H9 (cell line): Measurements from ENCODE around the gene PCBD2. TPM values are rescaled to one million over a fixed set of nuclear protein-coding genes. Genes with fewer than 3 reads are reported as not detected.

ENCODE experiments used
- DNase-seq: peaks from one replicate; pipeline ENCODE4 v3.0.0-alpha.2; 2017
- H2AFZ ChIP-seq: one replicate; pipeline ENCODE4 v1.6.1; 2013; ENCODE audit warnings: mild to moderate bottlenecking, low read length, control low read depth, moderate library complexity
- H2AK5ac ChIP-seq: 2 replicates; pipeline ENCODE4 v1.6.1; 2013; ENCODE audit warnings: low read length, control low read depth, mixed read lengths; ENCODE audit not compliant: insufficient read length
- H2BK120ac ChIP-seq: one replicate; pipeline ENCODE4 v1.6.1; 2013; ENCODE audit warnings: low read depth, mild to moderate bottlenecking, low read length, control low read depth, inconsistent platforms; ENCODE audit not compliant: poor library complexity, severe bottlenecking
- H2BK12ac ChIP-seq: 2 replicates; pipeline ENCODE4 v1.6.1; 2013; ENCODE audit warnings: low read length, control low read depth, mixed read lengths, low read depth; ENCODE audit not compliant: insufficient read length
- H2BK15ac ChIP-seq: 2 replicates; pipeline ENCODE4 v1.6.1; 2013; ENCODE audit warnings: low read depth, low read length, control low read depth
- H2BK20ac ChIP-seq: one replicate; pipeline ENCODE4 v1.6.1; 2013; ENCODE audit warnings: low read depth, mild to moderate bottlenecking, low read length, control low read depth, inconsistent platforms; ENCODE audit not compliant: poor library complexity, severe bottlenecking
- H2BK5ac ChIP-seq: 2 replicates; pipeline ENCODE4 v1.6.1; 2013; ENCODE audit warnings: low read length, control low read depth, mixed read lengths; ENCODE audit not compliant: insufficient read length
- H3K14ac ChIP-seq: 2 replicates; pipeline ENCODE4 v1.6.1; 2013; ENCODE audit warnings: low read length, control low read depth; ENCODE audit not compliant: insufficient read depth
- H3K18ac ChIP-seq: 2 replicates; pipeline ENCODE4 v1.6.1; 2013; ENCODE audit warnings: low read depth, mild to moderate bottlenecking, mixed read lengths, low read length, control low read depth; ENCODE audit not compliant: insufficient read length
- H3K23ac ChIP-seq: 2 replicates; pipeline ENCODE4 v1.6.1; 2013; ENCODE audit warnings: low read length, control low read depth, mixed read lengths, low read depth; ENCODE audit not compliant: insufficient read length
- H3K23me2 ChIP-seq: 2 replicates; pipeline ENCODE4 v1.6.1; 2013; ENCODE audit warnings: low read depth, mild to moderate bottlenecking, mixed read lengths, low read length, control low read depth; ENCODE audit not compliant: insufficient read length, poor library complexity, severe bottlenecking
- H3K27ac ChIP-seq: 2 replicates; pipeline ENCODE4 v1.5.1; 2013; ENCODE audit warnings: low read length, control low read depth, mixed read lengths, low read depth; ENCODE audit not compliant: insufficient read length
- H3K27me3 ChIP-seq: 2 replicates; pipeline ENCODE4 v1.6.1; 2013; ENCODE audit warnings: low read length, control low read depth, inconsistent platforms; ENCODE audit not compliant: insufficient read depth
- H3K4ac ChIP-seq: 2 replicates; pipeline ENCODE4 v1.6.1; 2013; ENCODE audit warnings: low read depth, mild to moderate bottlenecking, control low read depth, inconsistent platforms, low read length, moderate library complexity
- H3K4me1 ChIP-seq: 2 replicates; pipeline ENCODE4 v1.6.1; 2013; ENCODE audit warnings: low read length, control low read depth, inconsistent platforms; ENCODE audit not compliant: insufficient read depth
- H3K4me2 ChIP-seq: 2 replicates; pipeline ENCODE4 v1.6.1; 2013; ENCODE audit warnings: low read length, control low read depth, mixed read lengths; ENCODE audit not compliant: insufficient read length, insufficient read depth
- H3K56ac ChIP-seq: 2 replicates; pipeline ENCODE4 v1.6.1; 2013; ENCODE audit warnings: low read depth, mild to moderate bottlenecking, mixed read lengths, low read length, control low read depth; ENCODE audit not compliant: insufficient read length
- H3K79me1 ChIP-seq: 2 replicates; pipeline ENCODE4 v1.6.1; 2013; ENCODE audit warnings: low read depth, mild to moderate bottlenecking, moderate library complexity, low read length, control low read depth, inconsistent platforms; ENCODE audit not compliant: insufficient read depth, poor library complexity, severe bottlenecking
- H3K79me2 ChIP-seq: 2 replicates; pipeline ENCODE4 v1.6.1; 2013; ENCODE audit warnings: low read length, control low read depth, inconsistent platforms; ENCODE audit not compliant: insufficient read depth
- H3K9ac ChIP-seq: 2 replicates; pipeline ENCODE4 v1.6.1; 2013; ENCODE audit warnings: low read length, control low read depth, mixed read lengths; ENCODE audit not compliant: insufficient read length; ENCODE audit errors: extremely low read depth
- H3K9me3 ChIP-seq: one replicate; pipeline ENCODE4 v1.6.1; 2013; ENCODE audit warnings: low read depth, low read length, inconsistent platforms; ENCODE audit not compliant: control insufficient read depth
- H3T11ph ChIP-seq: one replicate; pipeline ENCODE4 v1.6.1; 2013; ENCODE audit warnings: mild to moderate bottlenecking, low read length, control low read depth, inconsistent platforms
- H4K20me1 ChIP-seq: one replicate; pipeline ENCODE4 v1.6.1; 2013; ENCODE audit not compliant: control insufficient read depth, insufficient read length, insufficient read depth
- H4K5ac ChIP-seq: 2 replicates; pipeline ENCODE4 v1.6.1; 2013; ENCODE audit warnings: low read depth, mild to moderate bottlenecking, mixed read lengths, low read length, control low read depth; ENCODE audit not compliant: insufficient read length
- H4K8ac ChIP-seq: replicated peaks from 2 replicates; pipeline ENCODE4 v1.6.1; 2013; ENCODE audit warnings: low read length, control low read depth, mixed read lengths, low read depth; ENCODE audit not compliant: insufficient read length
- H4K91ac ChIP-seq: 2 replicates; pipeline ENCODE4 v1.6.1; 2013; ENCODE audit warnings: low read depth, mild to moderate bottlenecking, moderate library complexity, mixed read lengths, low read length, control low read depth; ENCODE audit not compliant: insufficient read length
- H3K27ac Mint-ChIP-seq, 3 experiments: 2 replicates in 2 of 3; 3 replicates in 1 of 3; pipeline ENCODE4 v1.8.0; 2020 to 2021; ENCODE audit warnings: mixed read lengths in 3 of 3, mild to moderate bottlenecking in 1 of 3, moderate library complexity in 1 of 3
- H3K27me3 Mint-ChIP-seq: 2 replicates; pipeline ENCODE4 v1.8.0; 2021; ENCODE audit warnings: low read depth, mild to moderate bottlenecking, moderate library complexity, mixed read lengths
- H3K36me3 Mint-ChIP-seq, 3 experiments: 2 replicates in 2 of 3; 3 replicates in 1 of 3; pipeline ENCODE4 v1.8.0; 2020 to 2021; ENCODE audit warnings: low read depth in 3 of 3, mixed read lengths in 3 of 3; ENCODE audit not compliant: insufficient read depth in 1 of 3
- H3K4me1 Mint-ChIP-seq, 2 experiments: 2 replicates each; pipeline ENCODE4 v1.8.0; 2020; ENCODE audit warnings: mixed read lengths in 2 of 2
- H3K4me3 Mint-ChIP-seq, 2 experiments: 2 replicates in 1 of 2; 3 replicates in 1 of 2; pipeline ENCODE4 v1.8.0; 2020 to 2021; ENCODE audit warnings: mild to moderate bottlenecking in 2 of 2, mixed read lengths in 2 of 2, moderate library complexity in 1 of 2
- H3K9me3 Mint-ChIP-seq, 2 experiments: 2 replicates in 1 of 2; 3 replicates in 1 of 2; pipeline ENCODE4 v1.8.0; 2020; ENCODE audit warnings: mild to moderate bottlenecking in 2 of 2, mixed read lengths in 2 of 2, moderate library complexity in 1 of 2
- total RNA-seq: library from RNA; stranded (reverse); gene quantifications from 2 replicates; pipeline ENCODE4 v1.2.1, GENCODE V29; 2021
- TF ChIP-seq, protein P1 (sequence below): fragments of 200-600 bp; sonication (generic); conservative IDR thresholded peaks from 3 replicates; pipeline ENCODE4 v1.8.0; 2021; ENCODE audit warnings: antibody characterized with exemption, mild to moderate bottlenecking

Gene PCBD2
- total RNA-seq, 1 experiment from 2014 or later = 11.9 TPM

GRCh38 chr5:134969166-134969565 is 64.2 kb downstream of the PCBD2 start:
- H2BK12ac ChIP-seq = no peak overlapping the region
- no peaks in the 10 kb centered on the region for H3K4me1 Mint-ChIP-seq

More at GRCh38 chr5:134969166-134969565, 64.2 kb downstream of the PCBD2 start:
- H4K20me1 ChIP-seq = no peaks in the 10 kb centered on the region
- H3K18ac ChIP-seq = no peak overlapping the region
- no peaks in the 10 kb centered on the region for H3K9me3 ChIP-seq
- Mint-ChIP-seq H3K36me3 (peaks cover 0 to 4% (median 2%) of the 10 kb centered on the region in 3 experiments; a peak in 3 of 7 replicates), H3K27ac (no peak overlapping the region; a peak in 1 of 7 replicates), H3K4me3 (no peak overlapping the region), H3K27me3 (no peaks in the 10 kb centered on the region), H3K9me3 (0 out of 5 replicates have a peak, but pooled peaks cover 0 to 2% of the 10 kb centered on the region in 2 experiments)
- no peaks in the 10 kb centered on the region for H3K79me2 ChIP-seq
- H3K23ac ChIP-seq = no peak overlapping the region
- no peak overlapping the region for H3K14ac ChIP-seq
- no peak overlapping the region for H2BK15ac ChIP-seq
- no peak overlapping the region for H3K4me2 ChIP-seq
- no peak overlapping the region for H3K56ac ChIP-seq
- no peaks in the 10 kb centered on the region for H3K27me3 ChIP-seq
- TF ChIP-seq, protein P1, sequence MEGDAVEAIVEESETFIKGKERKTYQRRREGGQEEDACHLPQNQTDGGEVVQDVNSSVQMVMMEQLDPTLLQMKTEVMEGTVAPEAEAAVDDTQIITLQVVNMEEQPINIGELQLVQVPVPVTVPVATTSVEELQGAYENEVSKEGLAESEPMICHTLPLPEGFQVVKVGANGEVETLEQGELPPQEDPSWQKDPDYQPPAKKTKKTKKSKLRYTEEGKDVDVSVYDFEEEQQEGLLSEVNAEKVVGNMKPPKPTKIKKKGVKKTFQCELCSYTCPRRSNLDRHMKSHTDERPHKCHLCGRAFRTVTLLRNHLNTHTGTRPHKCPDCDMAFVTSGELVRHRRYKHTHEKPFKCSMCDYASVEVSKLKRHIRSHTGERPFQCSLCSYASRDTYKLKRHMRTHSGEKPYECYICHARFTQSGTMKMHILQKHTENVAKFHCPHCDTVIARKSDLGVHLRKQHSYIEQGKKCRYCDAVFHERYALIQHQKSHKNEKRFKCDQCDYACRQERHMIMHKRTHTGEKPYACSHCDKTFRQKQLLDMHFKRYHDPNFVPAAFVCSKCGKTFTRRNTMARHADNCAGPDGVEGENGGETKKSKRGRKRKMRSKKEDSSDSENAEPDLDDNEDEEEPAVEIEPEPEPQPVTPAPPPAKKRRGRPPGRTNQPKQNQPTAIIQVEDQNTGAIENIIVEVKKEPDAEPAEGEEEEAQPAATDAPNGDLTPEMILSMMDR = no peak
- no peaks in the 10 kb centered on the region for H3K4me1 ChIP-seq
- no peak overlapping the region for H4K91ac ChIP-seq
- H2BK5ac ChIP-seq = no peak overlapping the region
- H4K5ac ChIP-seq = no peak overlapping the region
- H3K9ac ChIP-seq = no peak overlapping the region
- no peak overlapping the region for H3T11ph ChIP-seq
- no peak overlapping the region for H4K8ac ChIP-seq
- H2BK120ac ChIP-seq = no peak overlapping the region
- no peak overlapping the region for H2AFZ ChIP-seq
- H3K4ac ChIP-seq = no peak overlapping the region
- H2AK5ac ChIP-seq = no peak overlapping the region
- H3K23me2 ChIP-seq = no peaks in the 10 kb centered on the region
- DNase-seq = no peak
- no peak overlapping the region for H3K27ac ChIP-seq
- H3K79me1 ChIP-seq = no peaks in the 10 kb centered on the region
- no peak overlapping the region for H2BK20ac ChIP-seq
